ENCODE results near the gene CDC73. TPM values are rescaled to one million over a fixed set of nuclear protein-coding genes. Genes with fewer than 3 reads are reported as not detected.

CDC73 gene
- total and polyA plus RNA-seq, 2 of the 13 experiments (the other 11 are each of a cell fraction or from before 2014, with no cell fraction given) = 20.2 to 26.3 TPM

DNA sequence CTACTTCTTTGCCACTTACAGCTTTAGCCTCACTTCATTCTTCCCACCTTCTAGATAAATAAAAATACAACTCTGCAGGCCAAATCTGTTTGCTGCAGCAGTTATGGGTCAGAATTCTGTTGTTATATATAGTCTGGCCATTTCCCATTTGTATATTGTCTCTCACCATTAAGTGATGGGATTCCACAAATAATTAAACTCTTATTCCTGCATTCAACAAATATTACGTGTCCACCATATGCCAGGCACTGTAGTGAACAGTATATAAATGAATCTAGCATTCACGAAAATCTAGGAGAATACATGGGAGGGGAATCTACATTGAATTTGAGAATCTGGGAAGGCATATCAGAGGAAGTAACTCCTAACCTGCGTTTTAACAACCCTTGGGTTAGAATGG, 11.0 kb upstream of the CDC73 start:
- ATAC-seq (no peak), DNase-seq (ENCODE audit: low spot score) (no peak), FAIRE-seq (no peak)
- no peak overlapping the region for H3K4me2 ChIP-seq (ENCODE audit: low read depth, low read length)
- H3K4me3 ChIP-seq (replicated peaks in 1 of 3; ENCODE audit: insufficient read depth in 1 of 3, low read depth in 2 of 3, low read length in 3 of 3) = no peak overlapping the region
- ChIA-PET POLR2A (interaction anchor here (2.0 to 2.7 kb wide), 3 partner anchors 11 to 52 kb away, joined by 5 to 9 read pairs (median 8); partner anchors contain the start of genes CDC73, RO60 and UCHL5), CTCF (ENCODE audit: low intra/inter-chr PET ratio, low total read pairs) (no interaction called here)
- H4K20me1 ChIP-seq (ENCODE audit: insufficient read depth, low read length) = no peaks in the 10 kb centered on the region
- peak overlapping the region; percentile 86 for H3K27ac ChIP-seq (ENCODE audit: extremely low read length, insufficient read depth, low read length)
- no peaks in the 10 kb centered on the region for H3K9me3 ChIP-seq (ENCODE audit: low read length)
- TF ChIP-seq, protein P1, sequence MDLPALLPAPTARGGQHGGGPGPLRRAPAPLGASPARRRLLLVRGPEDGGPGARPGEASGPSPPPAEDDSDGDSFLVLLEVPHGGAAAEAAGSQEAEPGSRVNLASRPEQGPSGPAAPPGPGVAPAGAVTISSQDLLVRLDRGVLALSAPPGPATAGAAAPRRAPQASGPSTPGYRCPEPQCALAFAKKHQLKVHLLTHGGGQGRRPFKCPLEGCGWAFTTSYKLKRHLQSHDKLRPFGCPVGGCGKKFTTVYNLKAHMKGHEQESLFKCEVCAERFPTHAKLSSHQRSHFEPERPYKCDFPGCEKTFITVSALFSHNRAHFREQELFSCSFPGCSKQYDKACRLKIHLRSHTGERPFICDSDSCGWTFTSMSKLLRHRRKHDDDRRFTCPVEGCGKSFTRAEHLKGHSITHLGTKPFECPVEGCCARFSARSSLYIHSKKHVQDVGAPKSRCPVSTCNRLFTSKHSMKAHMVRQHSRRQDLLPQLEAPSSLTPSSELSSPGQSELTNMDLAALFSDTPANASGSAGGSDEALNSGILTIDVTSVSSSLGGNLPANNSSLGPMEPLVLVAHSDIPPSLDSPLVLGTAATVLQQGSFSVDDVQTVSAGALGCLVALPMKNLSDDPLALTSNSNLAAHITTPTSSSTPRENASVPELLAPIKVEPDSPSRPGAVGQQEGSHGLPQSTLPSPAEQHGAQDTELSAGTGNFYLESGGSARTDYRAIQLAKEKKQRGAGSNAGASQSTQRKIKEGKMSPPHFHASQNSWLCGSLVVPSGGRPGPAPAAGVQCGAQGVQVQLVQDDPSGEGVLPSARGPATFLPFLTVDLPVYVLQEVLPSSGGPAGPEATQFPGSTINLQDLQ (CRISPR knock-in tag; IDR thresholded peaks at IDR 0.05) = no peak
- no peak for TF ChIP-seq CBX1 (IDR thresholded peaks at IDR 0.05; ENCODE audit: low read depth)
- TF ChIP-seq, protein P2, sequence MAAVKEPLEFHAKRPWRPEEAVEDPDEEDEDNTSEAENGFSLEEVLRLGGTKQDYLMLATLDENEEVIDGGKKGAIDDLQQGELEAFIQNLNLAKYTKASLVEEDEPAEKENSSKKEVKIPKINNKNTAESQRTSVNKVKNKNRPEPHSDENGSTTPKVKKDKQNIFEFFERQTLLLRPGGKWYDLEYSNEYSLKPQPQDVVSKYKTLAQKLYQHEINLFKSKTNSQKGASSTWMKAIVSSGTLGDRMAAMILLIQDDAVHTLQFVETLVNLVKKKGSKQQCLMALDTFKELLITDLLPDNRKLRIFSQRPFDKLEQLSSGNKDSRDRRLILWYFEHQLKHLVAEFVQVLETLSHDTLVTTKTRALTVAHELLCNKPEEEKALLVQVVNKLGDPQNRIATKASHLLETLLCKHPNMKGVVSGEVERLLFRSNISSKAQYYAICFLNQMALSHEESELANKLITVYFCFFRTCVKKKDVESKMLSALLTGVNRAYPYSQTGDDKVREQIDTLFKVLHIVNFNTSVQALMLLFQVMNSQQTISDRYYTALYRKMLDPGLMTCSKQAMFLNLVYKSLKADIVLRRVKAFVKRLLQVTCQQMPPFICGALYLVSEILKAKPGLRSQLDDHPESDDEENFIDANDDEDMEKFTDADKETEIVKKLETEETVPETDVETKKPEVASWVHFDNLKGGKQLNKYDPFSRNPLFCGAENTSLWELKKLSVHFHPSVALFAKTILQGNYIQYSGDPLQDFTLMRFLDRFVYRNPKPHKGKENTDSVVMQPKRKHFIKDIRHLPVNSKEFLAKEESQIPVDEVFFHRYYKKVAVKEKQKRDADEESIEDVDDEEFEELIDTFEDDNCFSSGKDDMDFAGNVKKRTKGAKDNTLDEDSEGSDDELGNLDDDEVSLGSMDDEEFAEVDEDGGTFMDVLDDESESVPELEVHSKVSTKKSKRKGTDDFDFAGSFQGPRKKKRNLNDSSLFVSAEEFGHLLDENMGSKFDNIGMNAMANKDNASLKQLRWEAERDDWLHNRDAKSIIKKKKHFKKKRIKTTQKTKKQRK (IDR thresholded peaks at IDR 0.05; ENCODE audit: low read length) = no peak
- TF ChIP-seq, protein P3, sequence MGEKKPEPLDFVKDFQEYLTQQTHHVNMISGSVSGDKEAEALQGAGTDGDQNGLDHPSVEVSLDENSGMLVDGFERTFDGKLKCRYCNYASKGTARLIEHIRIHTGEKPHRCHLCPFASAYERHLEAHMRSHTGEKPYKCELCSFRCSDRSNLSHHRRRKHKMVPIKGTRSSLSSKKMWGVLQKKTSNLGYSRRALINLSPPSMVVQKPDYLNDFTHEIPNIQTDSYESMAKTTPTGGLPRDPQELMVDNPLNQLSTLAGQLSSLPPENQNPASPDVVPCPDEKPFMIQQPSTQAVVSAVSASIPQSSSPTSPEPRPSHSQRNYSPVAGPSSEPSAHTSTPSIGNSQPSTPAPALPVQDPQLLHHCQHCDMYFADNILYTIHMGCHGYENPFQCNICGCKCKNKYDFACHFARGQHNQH (CRISPR knock-in tag; IDR thresholded peaks at IDR 0.05) = no peak
- H2AFZ ChIP-seq (ENCODE audit: low read length) = no peak overlapping the region
- 86% methylated on average over 3 of the region's 3 CpGs for WGBS (ENCODE audit: low lambda C conversion rate)
- H3K9ac ChIP-seq (ENCODE audit: insufficient read depth, low read depth, low read length) = no peak overlapping the region
- BruUV-seq (replicated peaks) = no TSS peak
- H3K79me2 ChIP-seq (ENCODE audit: insufficient read depth, low read length) = no peaks in the 10 kb centered on the region
- H3K27me3 ChIP-seq (ENCODE audit: control insufficient read depth in 1 of 2, insufficient read depth in 2 of 2, low read length in 2 of 2) = no peaks in the 10 kb centered on the region
- H3K36me3 ChIP-seq (replicated peaks in 1 of 2; ENCODE audit: control insufficient read depth in 1 of 2, insufficient read depth in 2 of 2, low read length in 2 of 2) = no peaks in the 10 kb centered on the region
- H3K4me1 ChIP-seq (ENCODE audit: insufficient read depth, low read length) = peaks cover 86% of the 10 kb centered on the region
- intact Hi-C loops (cut with micrococcal nuclease; ENCODE audit: unreplicated experiment) (no loop called here), in situ Hi-C loops (cut with HindIII; ENCODE audit: extremely low pct_ligation_motif_present, low pct_unique_long_range_greater_than_20kb) (no loop called here)

Data from HepG2 (cell line).